Stimulated activated CD8-positive, alpha-beta memory T cell treated with anti-CD3 and anti-CD28 coated beads, Interleukin-12 subunit alpha, Interleukin-12 subunit beta, amount 100 ng/mL, for 1 hour (primary cell): ENCODE data around the gene ARL8B.
"Not testable (repeated sequence)": the region's sequence is repeated elsewhere in the genome, so short reads cannot be mapped to it uniquely, and the experiment has no call there.

Experiments
- DNase-seq: peaks from one replicate; pipeline ENCODE4 v3.0.0-alpha.2; 2020; ENCODE audit warnings: low read depth

Gene ARL8B

GRCh38 chr3:5112043-5112442 lies 10.0 kb upstream of the ARL8B start:
- DNase-seq, result no peak

DNA sequence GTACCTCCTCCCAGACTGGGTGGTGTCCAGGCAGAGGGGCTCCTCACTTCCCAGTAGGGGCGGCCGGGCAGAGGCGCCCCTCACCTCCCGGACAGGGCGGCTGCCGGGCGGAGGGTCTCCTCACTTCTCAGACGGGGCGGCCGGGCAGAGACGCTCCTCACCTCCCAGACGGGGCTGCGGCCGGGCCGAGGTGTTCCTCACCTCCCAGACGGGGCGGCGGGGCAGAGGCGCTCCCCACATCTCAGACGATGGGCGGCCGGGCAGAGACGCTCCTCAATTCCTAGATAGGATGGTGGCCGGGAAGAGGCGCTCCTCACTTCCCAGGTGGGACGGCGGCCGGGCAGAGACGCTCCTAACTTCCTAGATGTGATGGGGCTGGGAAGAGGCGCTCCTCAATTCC lies 8.4 kb upstream of the ARL8B start:
- DNase-seq, result not testable (repeated sequence)

DNA sequence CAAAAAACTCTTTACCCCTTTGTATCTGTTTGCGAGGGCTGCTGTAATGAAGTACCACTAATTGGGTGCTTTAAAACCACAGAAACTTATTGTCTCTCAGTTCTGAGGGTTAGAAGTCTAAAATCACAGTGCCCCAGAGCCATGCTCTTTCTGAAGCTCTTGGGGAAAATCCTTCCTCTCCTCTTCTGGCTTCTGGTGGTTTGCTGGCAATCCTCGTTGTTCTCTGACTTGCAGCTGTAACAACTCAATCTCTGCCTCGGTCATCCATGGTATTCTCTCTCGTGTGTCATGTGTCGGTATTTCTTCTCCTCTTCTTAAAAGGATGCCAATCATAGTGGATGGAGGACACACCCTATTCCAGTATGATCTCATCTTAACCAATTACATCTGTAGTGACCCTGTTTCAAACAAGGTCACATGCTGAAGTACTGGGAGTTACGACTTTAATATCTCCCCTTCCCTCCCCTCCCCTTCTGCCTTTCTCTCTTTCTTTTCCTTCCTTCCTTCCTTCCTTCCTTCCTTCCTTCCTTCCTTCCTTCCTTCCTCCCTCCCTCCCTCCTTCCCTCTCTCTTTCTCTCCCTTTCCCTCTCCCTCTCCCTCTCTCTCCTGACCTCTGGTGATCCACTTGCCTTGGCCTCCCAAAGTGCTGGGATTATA lies 6.5 kb upstream of the ARL8B start:
- no peak for DNase-seq

- DNase-seq, result no peak
These were observed 5.6 kb upstream of the ARL8B start for GRCh38 chr3:5116538-5116937.

GRCh38 chr3:5120446-5120845 lies 1.6 kb upstream of the ARL8B start:
- no peak for DNase-seq

DNA sequence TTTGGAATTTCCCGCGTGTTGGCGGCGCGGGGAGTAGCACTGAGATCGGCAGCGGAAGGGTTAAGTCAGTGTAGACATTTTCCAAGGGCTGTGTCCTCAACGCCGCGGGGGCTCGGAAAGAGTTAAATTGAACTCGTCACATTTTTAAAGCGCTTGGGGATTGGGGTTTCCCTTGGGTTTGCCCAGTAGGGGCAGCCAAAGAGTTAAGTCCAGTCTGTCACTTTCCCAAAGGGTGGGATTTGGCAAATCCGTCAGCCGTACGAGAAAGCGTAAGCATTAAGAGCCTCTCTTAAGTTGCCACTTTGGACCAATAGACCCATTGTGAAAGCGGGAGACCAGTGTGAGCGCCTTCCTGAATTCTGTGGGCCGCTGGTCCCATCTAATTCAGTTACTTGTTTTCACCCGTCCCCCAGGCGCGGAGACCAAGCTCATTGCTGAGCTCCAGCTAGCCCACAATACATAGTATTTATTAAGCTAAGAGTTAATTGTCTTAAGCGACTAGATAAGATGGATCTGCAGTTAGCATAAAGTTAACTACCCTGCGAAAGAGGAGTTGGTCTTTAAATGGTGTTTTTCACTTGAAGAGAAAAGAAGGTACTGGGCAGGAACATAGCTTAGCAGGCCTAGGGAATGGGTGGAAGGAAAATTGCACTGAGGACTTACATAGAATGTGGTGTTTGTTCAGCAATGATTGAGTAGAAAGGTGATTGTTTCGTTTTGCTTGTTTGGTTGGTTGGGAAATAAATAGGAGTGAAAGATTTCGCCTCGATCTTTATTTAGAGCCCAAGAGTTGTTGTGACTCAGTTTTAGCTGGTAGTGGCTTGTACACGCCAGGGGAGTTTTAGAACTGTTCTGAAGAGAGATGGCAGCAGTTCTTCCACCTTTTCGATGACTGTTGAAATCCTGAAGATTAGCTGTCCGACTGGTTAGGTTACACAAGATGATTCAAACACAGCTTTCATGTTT lies 932 bp downstream of the ARL8B start:
- no peak for DNase-seq

DNA sequence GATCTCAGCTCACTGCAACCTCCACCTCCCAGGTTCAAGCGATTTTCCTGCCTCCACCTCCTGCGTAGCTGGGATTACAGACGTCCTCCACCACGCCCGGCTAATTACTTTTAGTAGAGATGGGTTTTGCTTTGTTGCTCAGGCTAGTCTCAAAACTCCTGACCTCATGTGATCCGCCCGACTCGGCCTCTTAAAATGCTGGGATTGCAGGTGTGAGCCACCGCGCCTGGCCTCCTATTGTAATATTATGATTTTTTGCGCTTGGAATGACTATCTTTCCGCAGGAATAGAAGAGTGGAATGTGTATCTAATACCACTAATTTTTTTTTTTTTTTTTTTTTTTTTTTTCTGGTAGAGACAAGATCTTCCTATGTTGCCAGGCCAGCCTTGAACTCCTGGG lies 1.8 kb downstream of the ARL8B start:
- no peak for DNase-seq

DNA sequence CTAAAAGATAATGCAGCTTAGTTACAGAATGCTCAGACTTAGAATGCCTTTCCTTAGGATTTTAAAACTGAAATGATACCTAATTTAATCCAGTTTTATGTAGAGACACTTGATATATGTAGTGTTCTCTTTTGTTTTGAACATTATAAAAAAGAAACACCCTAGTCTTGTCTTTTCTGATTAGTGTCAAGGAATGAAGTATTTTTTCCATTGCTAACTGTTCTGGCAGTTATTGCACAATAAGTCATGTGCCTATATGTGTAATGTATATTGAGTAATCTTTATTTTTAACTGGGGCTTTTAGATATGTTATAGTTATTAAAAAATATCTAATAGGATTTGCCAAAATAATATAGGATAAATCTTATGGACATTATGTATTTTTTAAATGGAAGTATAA lies 4.5 kb downstream of the ARL8B start:
- DNase-seq, result no peak

GRCh38 chr3:5128849-5129248 lies 6.8 kb downstream of the ARL8B start:
- DNase-seq, result no peak

GRCh38 chr3:5133239-5134018 lies 11.3 kb downstream of the ARL8B start:
- DNase-seq, result no peak

DNA sequence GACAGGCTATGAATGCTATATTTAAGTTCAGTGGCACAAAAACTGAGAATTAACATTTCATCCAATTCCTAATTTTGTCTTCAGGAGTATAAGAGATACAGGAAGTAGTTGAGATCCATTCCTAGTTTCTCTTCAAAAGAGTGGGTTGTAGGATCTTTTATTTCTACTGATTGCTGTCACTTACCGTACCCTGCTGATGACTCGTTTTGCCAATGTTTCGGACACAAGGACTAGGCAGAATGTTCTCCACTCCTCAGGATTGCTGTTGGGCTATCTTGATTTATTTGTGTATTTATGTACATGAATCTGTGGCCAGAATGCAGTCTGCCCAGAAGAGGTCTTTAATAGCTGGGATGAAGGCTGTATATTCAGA lies 11.9 kb downstream of the ARL8B start:
- no peak for DNase-seq

GRCh38 chr3:5134499-5134898 lies 12.4 kb downstream of the ARL8B start:
- no peak for DNase-seq

DNA sequence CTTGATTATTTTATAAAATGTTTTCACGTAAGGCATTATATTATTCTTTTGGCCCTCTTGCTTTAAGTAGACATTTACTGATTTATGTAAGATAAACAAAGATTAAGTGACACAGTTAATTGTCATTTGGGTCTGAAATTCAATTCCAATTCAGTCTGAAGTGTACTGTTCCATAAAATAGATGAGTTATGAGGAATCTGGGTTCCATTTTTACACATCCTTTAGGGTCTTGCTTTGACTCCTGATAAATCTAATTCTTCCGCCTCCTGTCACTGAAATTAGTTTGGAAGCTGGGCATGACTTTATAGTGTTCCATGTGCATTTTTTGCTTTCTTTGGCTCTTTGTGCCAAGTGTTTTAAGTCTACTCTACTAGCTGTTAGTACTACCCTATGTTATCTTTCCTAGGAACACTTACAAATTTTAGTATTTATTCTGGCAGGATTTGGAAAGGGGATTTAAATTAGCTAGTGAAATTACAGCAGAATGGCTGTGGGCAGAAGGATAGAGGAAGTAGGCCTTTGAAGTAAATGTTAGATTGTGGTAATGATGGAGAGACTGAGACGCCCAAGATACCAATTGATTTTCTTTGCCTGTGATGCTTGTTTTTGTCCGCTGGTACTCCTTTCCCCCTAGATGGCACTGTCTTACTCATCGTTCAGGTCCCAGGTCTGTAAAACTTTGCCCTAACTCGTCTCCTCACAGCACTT lies 14.3 kb downstream of the ARL8B start:
- no peak for DNase-seq

DNA sequence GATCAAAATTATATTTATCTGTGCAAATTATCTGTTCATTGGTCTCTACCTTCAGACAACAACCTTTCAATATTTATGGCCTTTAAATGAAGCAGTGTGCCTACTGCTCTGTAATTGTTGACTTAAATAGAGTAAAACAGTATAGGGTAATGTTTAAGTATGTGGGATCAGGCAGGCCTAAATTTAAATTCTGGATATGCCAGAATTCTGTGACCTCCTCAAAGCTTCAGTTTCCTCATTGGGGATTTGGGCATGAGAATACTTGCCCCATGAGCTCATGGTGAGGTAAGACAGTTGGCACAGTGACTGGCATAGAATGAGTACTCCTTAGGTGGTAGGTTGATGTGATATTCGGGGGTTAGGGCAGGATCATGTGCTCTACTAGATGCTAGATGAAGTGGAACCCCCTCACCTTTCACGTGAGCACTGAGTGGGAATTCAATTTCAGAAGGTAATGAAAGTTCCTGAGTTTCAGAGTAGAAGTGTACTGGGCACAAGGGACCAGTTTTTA lies 14.9 kb downstream of the ARL8B start:
- DNase-seq, result no peak

DNA sequence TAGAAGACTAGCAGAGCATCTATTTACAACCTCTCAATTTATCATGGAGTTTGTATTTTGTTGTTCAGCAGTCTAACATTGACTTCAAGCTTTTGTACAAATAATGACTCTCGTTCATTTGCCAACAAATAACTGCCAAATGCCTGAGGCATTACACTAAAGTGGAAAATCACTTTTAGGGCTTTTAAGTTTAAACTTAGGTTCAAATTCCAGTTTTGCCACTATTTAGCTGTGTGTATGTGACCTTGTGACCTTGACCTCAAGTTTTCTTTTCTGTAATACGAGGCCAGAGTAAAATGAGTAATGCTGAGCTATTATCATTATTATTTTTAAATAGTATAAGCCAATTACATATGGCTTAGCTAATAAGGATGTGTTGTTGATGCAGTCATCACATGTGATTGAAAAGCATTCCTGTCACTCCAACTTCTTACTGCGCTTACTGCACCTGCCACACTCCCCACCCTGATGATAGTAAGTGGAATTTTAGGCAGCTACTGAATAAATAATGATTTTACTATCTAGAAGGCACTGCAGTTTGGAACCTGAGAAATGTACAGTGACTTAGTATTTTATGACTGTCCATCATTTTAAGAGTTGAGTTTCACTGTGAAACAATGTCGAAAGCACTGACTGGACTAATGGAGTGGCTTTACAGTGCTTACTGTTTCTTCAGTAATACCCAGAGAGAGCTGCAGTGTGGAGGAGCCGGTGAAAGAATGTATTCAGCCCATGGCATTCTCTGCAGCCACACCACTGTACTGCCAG lies 16.3 kb downstream of the ARL8B start:
- no peak for DNase-seq

GRCh38 chr3:5140230-5140621 lies 18.1 kb downstream of the ARL8B start:
- DNase-seq, result no peak

DNA sequence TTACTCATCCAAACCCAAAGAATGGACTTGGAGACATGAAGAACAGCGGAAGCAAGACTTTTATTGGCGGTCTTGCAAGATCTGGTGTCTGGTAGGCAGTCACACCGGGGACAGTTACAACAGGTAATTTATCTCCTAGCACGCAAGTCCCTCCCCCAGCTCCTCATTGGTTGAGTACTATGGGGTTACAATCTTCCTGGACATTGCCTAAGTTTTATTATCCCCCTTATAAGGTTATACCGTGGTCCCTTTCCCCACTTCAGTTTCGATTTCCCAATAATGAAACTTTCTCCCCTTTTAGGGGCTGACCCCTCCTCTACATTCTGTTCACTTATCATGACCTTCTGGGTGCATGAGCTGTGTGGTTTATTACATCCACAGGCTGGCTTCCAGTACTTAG lies 18.7 kb downstream of the ARL8B start:
- no peak for DNase-seq

DNA sequence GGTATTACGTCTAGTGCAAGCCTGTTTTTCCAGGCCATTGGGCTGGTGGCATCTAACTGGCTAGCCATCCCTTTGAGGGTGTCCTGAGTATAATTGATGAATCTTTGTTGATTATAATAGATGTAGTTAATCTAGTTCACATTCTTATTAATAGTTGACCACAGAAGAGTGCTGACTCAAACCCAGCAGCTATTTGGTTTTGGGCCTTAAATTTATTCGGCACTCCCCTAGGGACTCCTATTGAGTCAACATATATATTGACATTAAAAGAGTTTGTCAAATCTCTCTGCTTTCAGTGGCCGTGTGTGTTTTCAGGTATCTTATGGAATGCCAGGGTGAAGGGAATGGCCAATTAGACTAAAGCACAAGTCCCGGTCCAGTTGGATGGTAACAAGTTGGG lies 19.7 kb downstream of the ARL8B start:
- DNase-seq, result no peak

DNA sequence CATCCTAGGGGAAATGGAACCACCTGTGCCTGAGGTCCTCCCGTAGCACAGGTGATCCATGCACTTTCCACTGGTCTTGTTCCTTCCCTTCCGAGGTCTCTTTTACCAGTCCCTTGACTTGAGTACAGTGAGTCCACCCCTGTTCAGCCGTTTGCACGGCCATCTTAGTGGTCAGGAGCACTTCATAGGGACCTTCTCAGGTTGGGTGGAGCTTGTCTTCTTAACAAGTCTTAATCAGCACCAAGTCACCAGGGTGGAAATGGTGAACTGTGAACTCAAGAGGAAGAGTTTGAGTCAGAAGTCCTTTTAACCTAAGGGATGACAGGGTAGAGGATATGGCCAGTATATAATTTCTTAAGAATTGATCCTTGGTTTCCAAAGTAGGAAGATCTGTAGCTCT lies 21.4 kb downstream of the ARL8B start:
- DNase-seq, result no peak

DNA sequence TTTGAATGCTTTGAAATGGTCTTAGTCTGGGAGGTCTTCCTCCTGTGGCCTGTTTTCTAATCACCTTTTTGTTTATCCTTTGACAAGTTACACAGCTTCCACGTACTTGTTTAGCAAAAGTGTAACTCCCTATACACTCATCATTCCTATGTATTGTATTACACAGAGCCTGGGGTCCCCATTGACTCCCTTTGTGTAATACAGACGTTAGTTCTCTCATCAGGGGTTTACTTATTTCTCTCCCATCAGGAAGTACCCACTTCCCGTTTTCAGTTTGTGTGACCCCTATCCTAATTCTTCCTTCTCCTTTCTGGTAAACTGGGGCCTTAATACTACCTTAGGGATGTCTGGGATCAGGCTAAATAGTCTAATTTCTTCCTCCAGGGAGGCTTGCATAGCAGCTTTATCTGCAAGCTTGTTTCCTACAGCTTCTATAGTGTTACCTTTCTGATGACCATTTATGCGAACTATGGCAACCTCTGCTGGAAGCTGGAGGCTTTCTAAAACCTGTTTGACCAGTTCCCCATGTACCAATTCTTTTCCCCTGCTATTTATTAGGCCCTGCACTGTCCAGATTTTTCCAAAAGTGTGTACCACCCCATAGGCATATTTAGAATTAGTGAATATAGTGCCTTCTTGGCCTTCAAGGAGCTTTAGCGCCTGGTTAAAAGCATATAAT lies 22.4 kb downstream of the ARL8B start:
- DNase-seq, result no peak

DNA sequence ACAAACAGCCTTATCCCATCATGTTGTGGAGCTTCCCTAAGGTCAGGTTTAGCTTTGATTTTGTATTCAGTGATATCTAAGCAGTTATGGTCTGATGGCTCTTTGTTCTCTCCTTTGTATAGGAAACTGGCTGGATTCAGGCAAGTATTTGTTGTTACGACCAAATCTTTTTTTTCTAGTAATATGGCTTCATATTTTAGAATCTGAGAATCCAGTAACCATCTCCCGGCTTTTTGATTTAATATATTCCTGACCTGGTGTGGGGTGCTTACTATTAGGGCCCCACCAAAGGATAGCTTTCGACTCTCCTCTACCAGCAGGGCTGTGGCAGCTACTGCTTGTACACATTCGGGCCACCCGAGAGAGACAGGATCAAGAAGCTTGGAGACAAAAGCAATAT lies 23.0 kb downstream of the ARL8B start:
- no peak for DNase-seq
